HUES48 (cell line): ENCODE results near the gene ZZZ3.
A peak's percentile ranks its signal among the peaks of the same experiment; 100 is the strongest.
"Not testable (repeated sequence)": the region's sequence is repeated elsewhere in the genome, so short reads cannot be mapped to it uniquely, and the experiment has no call there.

ENCODE experiments used
- H3K27ac ChIP-seq: one replicate; pipeline ENCODE4 v1.7.0; 2013; ENCODE audit warnings: low read depth, low read length, inconsistent platforms
- H3K27me3 ChIP-seq: 2 replicates; pipeline ENCODE4 v1.6.1; 2013; ENCODE audit warnings: mild to moderate bottlenecking, low read length; ENCODE audit not compliant: control insufficient read depth, insufficient read depth
- H3K36me3 ChIP-seq: 2 replicates; pipeline ENCODE4 v1.6.1; 2013; ENCODE audit warnings: low read length; ENCODE audit not compliant: control insufficient read depth, insufficient read depth
- H3K4me1 ChIP-seq: 2 replicates; pipeline ENCODE4 v1.6.1; 2013; ENCODE audit warnings: mild to moderate bottlenecking, low read length; ENCODE audit not compliant: control insufficient read depth, insufficient read depth
- H3K4me3 ChIP-seq: 2 replicates; pipeline ENCODE4 v1.5.1; 2013; ENCODE audit warnings: mild to moderate bottlenecking, low read depth, low read length
- H3K9ac ChIP-seq: 2 replicates; pipeline ENCODE4 v1.6.1; 2013; ENCODE audit warnings: mild to moderate bottlenecking, low read depth, low read length, moderate library complexity
- H3K9me3 ChIP-seq: 2 replicates; pipeline ENCODE4 v1.6.1; 2013; ENCODE audit warnings: low read length; ENCODE audit not compliant: control insufficient read depth, insufficient read depth

Gene ZZZ3

GRCh38 chr1:77687519-77687906 is 5.1 kb upstream of the ZZZ3 start:
- Histone ChIP-seq H3K4me3 (peak overlapping the region; percentile 57), H3K9ac (no peak overlapping the region), H3K9me3 (no peaks in the 10 kb centered on the region), H3K27me3 (no peaks in the 10 kb centered on the region), H3K4me1 (peaks cover 6% of the 10 kb centered on the region; the same call in 1 of the 2 replicates), H3K36me3 (no peaks in the 10 kb centered on the region), H3K27ac (peak overlapping the region; percentile 46)

- peak overlapping the region; percentile 46 for H3K27ac ChIP-seq
- H3K9me3 ChIP-seq: no peaks in the 10 kb centered on the region
- H3K9ac ChIP-seq: no peak overlapping the region
- H3K36me3 ChIP-seq: no peaks in the 10 kb centered on the region
- peak overlapping the region; percentile 57; the same call in 1 of the 2 replicates for H3K4me3 ChIP-seq
- peaks cover 6% of the 10 kb centered on the region; the same call in 1 of the 2 replicates for H3K4me1 ChIP-seq
- H3K27me3 ChIP-seq: no peaks in the 10 kb centered on the region
These were observed 4.5 kb upstream of the ZZZ3 start for GRCh38 chr1:77686796-77687518.

DNA sequence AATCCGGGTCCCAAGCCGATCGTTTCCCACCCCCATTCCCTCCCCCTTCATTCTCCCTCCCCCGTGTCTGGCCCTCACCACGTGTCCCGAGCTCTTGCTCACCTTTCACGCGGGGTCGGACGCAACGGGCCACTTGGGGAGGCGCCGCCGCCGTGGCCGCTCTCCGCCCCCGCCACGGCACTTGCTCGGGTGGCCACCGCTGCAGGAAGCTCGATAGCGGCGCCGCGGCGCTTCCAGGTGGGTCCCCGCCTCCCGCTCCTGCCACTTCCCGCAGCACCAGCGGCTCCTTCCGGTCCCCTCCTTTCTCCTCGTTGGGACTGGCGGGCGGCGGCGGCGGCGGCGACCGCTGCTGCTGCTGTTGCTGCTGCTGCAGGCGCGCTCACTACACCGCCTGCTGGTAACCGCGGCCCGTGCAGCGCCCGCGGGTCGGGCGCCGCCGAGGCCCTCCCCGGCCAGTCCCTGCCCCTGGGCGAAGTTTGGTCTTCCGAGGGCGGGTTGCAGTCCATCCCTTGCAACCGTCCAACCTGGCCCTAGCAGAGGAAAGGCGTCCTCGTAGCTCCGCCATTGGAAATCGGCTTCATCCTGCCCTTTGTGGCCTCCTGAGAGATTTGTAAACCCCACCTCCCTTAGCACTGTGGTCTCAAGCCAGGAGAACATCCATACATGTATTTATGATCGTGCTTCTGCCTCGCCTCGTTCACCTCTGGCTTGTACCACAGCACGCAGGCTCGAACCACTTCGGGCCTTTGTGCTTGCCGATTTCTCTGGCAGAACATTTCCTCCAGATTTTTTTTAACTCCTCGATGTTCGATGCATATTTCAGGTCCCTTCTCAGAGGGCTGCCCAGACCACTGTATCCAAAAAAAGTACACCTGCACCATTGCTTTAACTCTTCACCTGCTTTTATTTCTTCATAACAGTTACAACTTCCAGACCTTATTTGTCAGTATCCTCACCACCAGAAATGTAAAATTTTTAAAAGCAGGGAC is 996 bp upstream of the ZZZ3 start:
- Histone ChIP-seq H3K4me1 (peaks cover 6% of the 10 kb centered on the region; the same call in 1 of the 2 replicates), H3K36me3 (no peaks in the 10 kb centered on the region), H3K9me3 (no peaks in the 10 kb centered on the region), H3K27me3 (no peaks in the 10 kb centered on the region), H3K27ac (peak overlapping the region; percentile 100), H3K4me3 (peak overlapping the region; percentile 100), H3K9ac (peak overlapping the region; percentile 83)

DNA sequence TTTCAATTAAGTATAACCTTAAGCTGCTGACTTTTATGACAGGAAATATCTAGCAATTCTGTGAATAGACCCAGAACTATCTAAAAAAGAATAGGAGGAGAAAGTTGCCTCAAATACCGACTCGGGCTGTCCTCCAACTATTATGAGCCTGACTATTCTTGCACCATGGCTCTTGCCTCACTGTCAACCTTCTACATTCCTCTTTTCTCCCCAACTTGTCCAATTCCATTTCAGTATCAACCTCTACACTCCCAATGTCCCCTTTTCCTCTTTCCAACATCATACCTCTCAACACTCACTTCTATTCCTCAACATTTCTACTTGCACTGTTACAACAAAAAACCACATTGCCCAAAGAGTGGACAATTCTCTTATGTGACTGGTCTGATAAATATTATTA is 2.3 kb downstream of the ZZZ3 start:
- H3K9ac ChIP-seq: no peak overlapping the region
- peaks cover 6% of the 10 kb centered on the region; the same call in 1 of the 2 replicates for H3K4me1 ChIP-seq
- H3K27me3 ChIP-seq: no peaks in the 10 kb centered on the region
- no peaks in the 10 kb centered on the region for H3K36me3 ChIP-seq
- H3K9me3 ChIP-seq: no peaks in the 10 kb centered on the region
- H3K27ac ChIP-seq: no peak overlapping the region
- H3K4me3 ChIP-seq: no peak overlapping the region

DNA sequence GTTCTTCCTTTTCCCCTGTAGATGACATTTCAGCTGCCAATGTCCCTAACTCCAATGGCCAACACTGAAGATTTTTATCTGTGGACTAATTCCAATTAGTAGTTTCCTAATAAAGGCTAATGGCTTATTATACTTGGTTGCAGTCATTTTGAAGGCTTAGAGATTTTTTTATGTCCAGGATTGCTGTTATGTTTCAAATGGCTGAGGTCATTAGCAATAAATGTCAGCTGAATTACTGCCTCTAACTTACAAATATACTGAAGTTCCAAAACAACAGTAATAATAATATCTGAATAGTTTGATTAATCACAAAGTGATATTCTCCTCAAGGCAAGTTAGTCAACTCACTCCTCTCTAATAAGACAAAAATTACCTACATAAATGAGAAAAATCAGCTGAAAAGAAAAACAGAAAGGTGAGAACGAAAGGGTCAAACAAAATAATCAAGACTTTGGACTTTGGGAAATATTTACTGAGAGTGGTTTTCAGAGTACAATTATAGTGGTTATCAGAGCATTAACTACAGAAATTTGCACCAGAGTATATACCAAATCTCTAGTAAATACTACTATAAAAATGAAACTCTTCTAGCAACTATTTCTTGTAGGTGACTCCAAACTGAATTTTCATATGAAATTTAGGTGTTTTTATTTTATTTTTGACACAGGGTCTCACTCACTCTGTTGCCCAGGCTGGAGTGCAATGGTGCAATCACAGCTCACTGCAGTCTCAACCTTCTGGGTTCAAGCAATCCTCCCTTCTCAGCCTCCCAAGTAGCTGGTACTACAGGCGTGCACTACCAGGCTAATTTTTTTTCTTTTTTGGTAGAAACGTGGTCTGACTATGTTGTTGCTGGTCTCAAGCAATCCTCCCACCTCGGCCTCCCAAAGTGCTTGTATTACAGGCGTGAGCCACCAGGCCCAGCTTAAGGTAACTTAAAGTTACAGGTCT is 3.5 kb downstream of the ZZZ3 start:
- no peak overlapping the region for H3K4me3 ChIP-seq
- H3K27me3 ChIP-seq: no peaks in the 10 kb centered on the region
- no peak overlapping the region for H3K27ac ChIP-seq
- no peak overlapping the region for H3K9ac ChIP-seq
- H3K36me3 ChIP-seq: no peaks in the 10 kb centered on the region
- peaks cover under 1% of the 10 kb centered on the region; the same call in 1 of the 2 replicates for H3K4me1 ChIP-seq
- no peaks in the 10 kb centered on the region for H3K9me3 ChIP-seq

DNA sequence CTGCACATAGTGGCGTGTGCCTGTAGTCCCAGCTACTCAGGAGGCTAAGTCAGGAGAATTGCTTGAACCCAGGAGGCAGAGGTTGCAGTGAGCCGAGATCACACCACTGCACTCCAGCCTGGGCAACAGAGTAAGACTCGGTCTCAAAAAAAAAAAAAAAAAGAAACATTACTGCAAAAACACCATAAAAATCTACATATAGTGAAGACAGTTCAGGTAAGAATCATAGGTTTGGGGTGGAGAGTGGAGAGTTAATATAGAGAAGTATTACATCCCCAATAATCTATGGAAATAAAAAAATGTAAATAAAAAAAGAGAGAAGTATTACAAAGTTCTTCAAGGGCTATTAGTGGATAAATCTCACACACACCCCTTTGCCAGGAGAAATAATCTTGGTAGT is 7.7 kb downstream of the ZZZ3 start:
- H3K9me3 ChIP-seq, H3K27ac ChIP-seq, H3K9ac ChIP-seq, H3K36me3 ChIP-seq, H3K4me3 ChIP-seq, H3K27me3 ChIP-seq: not testable (repeated sequence)
- peaks cover 18% of the 10 kb centered on the region; the same call in 1 of the 2 replicates for H3K4me1 ChIP-seq

GRCh38 chr1:77673716-77674355 is 8.6 kb downstream of the ZZZ3 start:
- Histone ChIP-seq H3K4me1 (peaks cover 18% of the 10 kb centered on the region; the same call in 1 of the 2 replicates), H3K4me3 (no peak overlapping the region), H3K9me3 (no peaks in the 10 kb centered on the region), H3K9ac (0 out of 2 replicates have a peak overlapping the region, but pooled peaks have one; percentile 30), H3K27me3 (no peaks in the 10 kb centered on the region), H3K36me3 (no peaks in the 10 kb centered on the region), H3K27ac (no peak overlapping the region)

GRCh38 chr1:77673030-77673429 is 9.4 kb downstream of the ZZZ3 start:
- Histone ChIP-seq H3K4me3 (no peak overlapping the region; the same call in 1 of the 2 replicates), H3K9me3 (no peaks in the 10 kb centered on the region), H3K4me1 (peaks cover 18% of the 10 kb centered on the region; the same call in 1 of the 2 replicates), H3K27me3 (no peaks in the 10 kb centered on the region), H3K9ac (no peak overlapping the region), H3K36me3 (no peaks in the 10 kb centered on the region), H3K27ac (no peak overlapping the region)

- H3K27me3 ChIP-seq: no peaks in the 10 kb centered on the region
- H3K36me3 ChIP-seq: no peaks in the 10 kb centered on the region
- H3K27ac ChIP-seq: no peak overlapping the region
- no peaks in the 10 kb centered on the region for H3K9me3 ChIP-seq
- H3K9ac ChIP-seq: no peak overlapping the region
- no peak overlapping the region for H3K4me3 ChIP-seq
- H3K4me1 ChIP-seq: peaks cover 18% of the 10 kb centered on the region; the same call in 1 of the 2 replicates
These were observed 10.1 kb downstream of the ZZZ3 start for GRCh38 chr1:77672374-77672773.

GRCh38 chr1:77671836-77672235 is 10.6 kb downstream of the ZZZ3 start:
- Histone ChIP-seq H3K9ac (no peak overlapping the region), H3K27ac (no peak overlapping the region), H3K36me3 (no peaks in the 10 kb centered on the region), H3K4me3 (no peak overlapping the region), H3K4me1 (peaks cover 19% of the 10 kb centered on the region; the same call in 1 of the 2 replicates), H3K27me3 (no peaks in the 10 kb centered on the region), H3K9me3 (no peaks in the 10 kb centered on the region)
